A549 (cell line): ENCODE measurements around the gene TMEM255A.

Experiments used
- CTCF ChIP-seq: fragments of >200 bp; sonication (Bioruptor Twin); formaldehyde crosslinking; IDR thresholded peaks from 3 replicates; pipeline ENCODE4 v1.5.1; 2016
- EP300 ChIP-seq, 2 experiments: fragments of >200 bp; sonication (Bioruptor Twin); formaldehyde crosslinking; IDR thresholded peaks; 2 replicates in 1 of 2; 3 replicates in 1 of 2; pipeline ENCODE4 v1.6.1; 2016 to 2017
- HEYL ChIP-seq: fragments of 250-450 bp; sonication (Bioruptor Pico); IDR thresholded peaks from 2 replicates; pipeline ENCODE4 v1.8.0; 2021; ENCODE audit warnings: mild to moderate bottlenecking, moderate library complexity
- HMGXB4 ChIP-seq: fragments of 250-450 bp; sonication (Bioruptor Pico); IDR thresholded peaks from 2 replicates; pipeline ENCODE4 v1.5.0; 2021; ENCODE audit warnings: mild to moderate bottlenecking, moderate library complexity, borderline replicate concordance
- POLR2A ChIP-seq: IDR thresholded peaks from 2 replicates; pipeline ENCODE4 v1.6.1; 2012; ENCODE audit warnings: mild to moderate bottlenecking, low read length
- RAD21 ChIP-seq, 2 experiments: fragments of >200 bp in 1 of 2; sonication (Bioruptor Twin) in 1 of 2; formaldehyde crosslinking in 1 of 2; IDR thresholded peaks in 1 of 2; conservative IDR thresholded peaks in 1 of 2; 2 replicates in 1 of 2; 3 replicates in 1 of 2; pipeline ENCODE4 v1.6.1; 2012 to 2018; ENCODE audit warnings: inconsistent platforms in 1 of 2
- RFX5 ChIP-seq: fragments of 450-650 bp; IDR thresholded peaks from 2 replicates; pipeline ENCODE4 v1.7.1; 2014; ENCODE audit warnings: antibody characterized with exemption, mild to moderate bottlenecking, moderate library complexity

GRCh38 chrX:120271218-120271617 is 40.0 kb downstream of the TMEM255A start:
- no peak for TF ChIP-seq HMGXB4 (CRISPR knock-in tag)
- TF ChIP-seq CTCF: no peak
- TF ChIP-seq RFX5: no peak
- TF ChIP-seq HEYL (CRISPR knock-in tag): no peak
- TF ChIP-seq RAD21 (conservative IDR thresholded peaks at IDR 0.05 in 1 of 2, IDR thresholded peaks at IDR 0.05 in 1 of 2): no peak
- no peak for TF ChIP-seq POLR2A
- no peak for TF ChIP-seq EP300 (IDR thresholded peaks at IDR 0.05)
